ENCODE results near the gene ZNF620.

DNA sequence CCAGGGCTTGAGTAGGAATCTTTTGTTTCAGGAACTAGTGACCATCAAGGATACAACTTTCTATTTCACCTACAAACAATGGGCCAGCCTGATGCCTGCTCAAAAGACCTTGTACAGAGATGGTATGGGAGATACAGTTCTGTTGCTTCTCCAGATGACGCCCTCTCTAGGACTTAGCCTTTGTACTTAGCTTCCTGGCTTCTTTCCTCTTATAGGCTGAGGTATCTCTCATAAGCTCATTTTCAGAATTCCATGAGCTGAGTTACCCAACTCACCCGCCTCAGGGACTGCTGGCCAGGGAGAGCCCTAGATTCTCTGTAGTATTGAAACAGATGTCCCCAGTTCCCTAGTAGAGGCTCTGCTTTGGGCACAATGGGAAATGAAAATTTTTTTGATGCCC, 8.6 kb upstream of the ZNF620 start:
- no peak for TF ChIP-seq POLR2A (IDR thresholded peaks at IDR 0.05)
- TF ChIP-seq, protein P1, sequence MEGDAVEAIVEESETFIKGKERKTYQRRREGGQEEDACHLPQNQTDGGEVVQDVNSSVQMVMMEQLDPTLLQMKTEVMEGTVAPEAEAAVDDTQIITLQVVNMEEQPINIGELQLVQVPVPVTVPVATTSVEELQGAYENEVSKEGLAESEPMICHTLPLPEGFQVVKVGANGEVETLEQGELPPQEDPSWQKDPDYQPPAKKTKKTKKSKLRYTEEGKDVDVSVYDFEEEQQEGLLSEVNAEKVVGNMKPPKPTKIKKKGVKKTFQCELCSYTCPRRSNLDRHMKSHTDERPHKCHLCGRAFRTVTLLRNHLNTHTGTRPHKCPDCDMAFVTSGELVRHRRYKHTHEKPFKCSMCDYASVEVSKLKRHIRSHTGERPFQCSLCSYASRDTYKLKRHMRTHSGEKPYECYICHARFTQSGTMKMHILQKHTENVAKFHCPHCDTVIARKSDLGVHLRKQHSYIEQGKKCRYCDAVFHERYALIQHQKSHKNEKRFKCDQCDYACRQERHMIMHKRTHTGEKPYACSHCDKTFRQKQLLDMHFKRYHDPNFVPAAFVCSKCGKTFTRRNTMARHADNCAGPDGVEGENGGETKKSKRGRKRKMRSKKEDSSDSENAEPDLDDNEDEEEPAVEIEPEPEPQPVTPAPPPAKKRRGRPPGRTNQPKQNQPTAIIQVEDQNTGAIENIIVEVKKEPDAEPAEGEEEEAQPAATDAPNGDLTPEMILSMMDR (IDR thresholded peaks at IDR 0.05): no peak

Measured in body of pancreas (tissue), 4 donors.